H1 (cell line): ENCODE data around the gene GPR39. TPM values are rescaled to one million over a fixed set of nuclear protein-coding genes. Genes with fewer than 3 reads are reported as not detected.

Experiments used
- CTCF ChIA-PET: fragments of 300-600 bp; sonication (Branson Sonifier 250); formaldehyde crosslinking; loops from one replicate; lab custom pipeline; 2021; ENCODE audit not compliant: partially characterized antibody; lab: Charles Lee
- POLR2A ChIA-PET: fragments of 300-600 bp; sonication (Branson Sonifier 250); formaldehyde crosslinking; loops from one replicate; lab custom pipeline; 2021; ENCODE audit warnings: inconsistent platforms; ENCODE audit not compliant: partially characterized antibody; lab: Charles Lee
- DNase-seq, 2 experiments: peaks; one replicate each; pipeline versions ENCODE4 v3.0.0 to v3.0.0-alpha.2; 2010 to 2022; ENCODE audit warnings: low spot score in 2 of 2, low read depth in 1 of 2, mixed read lengths in 1 of 2
- FAIRE-seq: peaks from 2 replicates; lab custom pipeline; 2011; peaks lifted over from hg19 to GRCh38; lab: Jason Lieb, UNC
- H2AFZ ChIP-seq: 2 replicates; pipeline ENCODE4 v1.8.1; 2012; ENCODE audit warnings: low read length, inconsistent platforms
- H2AK5ac ChIP-seq: 2 replicates; pipeline ENCODE4 v1.6.1; 2013; ENCODE audit warnings: low read depth, low read length
- H2BK120ac ChIP-seq: replicated peaks from 2 replicates; pipeline ENCODE3; 2013; ENCODE audit warnings: low read depth, low read length, inconsistent platforms
- H2BK12ac ChIP-seq: 2 replicates; pipeline ENCODE4 v1.6.1; 2013; ENCODE audit warnings: low read depth, low read length
- H2BK15ac ChIP-seq: 2 replicates; pipeline ENCODE4 v1.6.1; 2013; ENCODE audit warnings: low read length
- H2BK20ac ChIP-seq: 2 replicates; pipeline ENCODE4 v1.6.1; 2013; ENCODE audit warnings: low read length
- H2BK5ac ChIP-seq: 2 replicates; pipeline ENCODE4 v1.6.1; 2013; ENCODE audit warnings: low read depth, low read length
- H3K14ac ChIP-seq: 2 replicates; pipeline ENCODE4 v1.6.1; 2013; ENCODE audit warnings: inconsistent platforms; ENCODE audit not compliant: insufficient read length
- H3K18ac ChIP-seq: 2 replicates; pipeline ENCODE4 v1.6.1; 2013; ENCODE audit warnings: low read length; ENCODE audit errors: extremely low read depth
- H3K23ac ChIP-seq: 2 replicates; pipeline ENCODE4 v1.6.1; 2013; ENCODE audit warnings: inconsistent platforms; ENCODE audit not compliant: insufficient read length
- H3K23me2 ChIP-seq: 2 replicates; pipeline ENCODE4 v1.6.1; 2013; ENCODE audit warnings: low read depth, low read length
- H3K27ac ChIP-seq: 2 replicates; pipeline ENCODE4 v1.6.1; 2011; ENCODE audit warnings: low read depth, low read length, inconsistent platforms
- H3K27me3 ChIP-seq, 4 experiments: replicated peaks in 1 of 4; 1 replicate in 1 of 4; 2 replicates in 3 of 4; pipeline versions ENCODE4 v1.6.1 to v1.8.1; 2011 to 2013; ENCODE audit warnings: low read length in 3 of 4, mild to moderate bottlenecking in 3 of 4, inconsistent platforms in 2 of 4, mixed read lengths in 2 of 4, moderate library complexity in 1 of 4; ENCODE audit not compliant: control insufficient read depth in 3 of 4, insufficient read depth in 3 of 4; ENCODE audit errors: extremely low read depth in 1 of 4
- H3K36me3 ChIP-seq, 4 experiments: 2 replicates each; pipeline versions ENCODE4 v1.6.1 to v1.8.1; 2011 to 2013; ENCODE audit warnings: mild to moderate bottlenecking in 4 of 4, low read length in 3 of 4, moderate library complexity in 2 of 4, control low read depth in 1 of 4, inconsistent platforms in 1 of 4; ENCODE audit not compliant: insufficient read depth in 4 of 4, control insufficient read depth in 2 of 4
- H3K4ac ChIP-seq: replicated peaks from 2 replicates; pipeline ENCODE3; 2013; ENCODE audit warnings: low read length, low read depth, mixed read lengths, inconsistent platforms; ENCODE audit not compliant: insufficient read length
- H3K4me1 ChIP-seq, 4 experiments: replicated peaks in 1 of 4; 1 replicate in 1 of 4; 2 replicates in 3 of 4; pipeline versions ENCODE4 v1.6.1 to v1.8.1; 2011 to 2013; ENCODE audit warnings: low read length in 3 of 4, inconsistent platforms in 2 of 4, mixed read lengths in 1 of 4; ENCODE audit not compliant: insufficient read depth in 4 of 4, control insufficient read depth in 3 of 4
- H3K4me2 ChIP-seq, 2 experiments: 2 replicates each; pipeline versions ENCODE4 v1.6.1 to v1.8.1; 2011 to 2013; ENCODE audit warnings: low read depth in 2 of 2, low read length in 2 of 2, control low read depth in 1 of 2, inconsistent platforms in 1 of 2, mild to moderate bottlenecking in 1 of 2; ENCODE audit not compliant: insufficient read depth in 1 of 2
- H3K4me3 ChIP-seq, 4 experiments: fragments of 200-600, 300-600 bp in 1 of 4; sonication (generic), shearing (Covaris generic), sonication (Bioruptor Twin) in 1 of 4; 2 replicates each; pipeline versions ENCODE4 v1.5.1 to v1.8.1; 2011 to 2016; ENCODE audit warnings: low read length in 4 of 4, low read depth in 3 of 4, control low read depth in 2 of 4, inconsistent platforms in 2 of 4, mild to moderate bottlenecking in 2 of 4, mixed read lengths in 1 of 4, moderate library complexity in 1 of 4; ENCODE audit not compliant: insufficient read depth in 2 of 4; ENCODE audit errors: extremely low read depth in 1 of 4
- H3K56ac ChIP-seq: replicated peaks from 2 replicates; pipeline ENCODE3; 2013; ENCODE audit warnings: low read depth, mild to moderate bottlenecking, mixed read lengths, low read length, inconsistent platforms; ENCODE audit not compliant: insufficient read length
- H3K79me1 ChIP-seq: 2 replicates; pipeline ENCODE4 v1.6.1; 2013; ENCODE audit warnings: low read depth, low read length, control low read depth
- H3K79me2 ChIP-seq, 2 experiments: 2 replicates each; pipeline versions ENCODE4 v1.6.1 to v1.8.1; 2012 to 2013; ENCODE audit warnings: low read length in 2 of 2, mild to moderate bottlenecking in 2 of 2, inconsistent platforms in 1 of 2; ENCODE audit not compliant: insufficient read depth in 2 of 2, control insufficient read depth in 1 of 2
- H3K9ac ChIP-seq, 4 experiments: replicated peaks in 1 of 4; 1 replicate in 1 of 4; 2 replicates in 3 of 4; pipeline versions ENCODE4 v1.6.1 to v1.8.1; 2011 to 2013; ENCODE audit warnings: low read depth in 3 of 4, low read length in 3 of 4, control low read depth in 2 of 4, mild to moderate bottlenecking in 2 of 4, moderate library complexity in 2 of 4, inconsistent platforms in 1 of 4; ENCODE audit errors: extremely low read depth in 1 of 4
- H3K9me3 ChIP-seq, 2 experiments: 2 replicates each; pipeline versions ENCODE4 v1.6.1 to v1.8.1; 2012 to 2013; ENCODE audit warnings: mild to moderate bottlenecking in 2 of 2, moderate library complexity in 2 of 2, control low read depth in 1 of 2, inconsistent platforms in 1 of 2, low read depth in 1 of 2, low read length in 1 of 2, mixed read lengths in 1 of 2; ENCODE audit not compliant: insufficient read depth in 2 of 2
- H4K20me1 ChIP-seq, 2 experiments: replicated peaks in 1 of 2; 2 replicates each; pipeline versions ENCODE3 to v1.8.1; 2011 to 2013; ENCODE audit warnings: inconsistent platforms in 2 of 2, low read length in 2 of 2, mild to moderate bottlenecking in 1 of 2; ENCODE audit not compliant: insufficient read depth in 2 of 2, control insufficient read depth in 1 of 2
- H4K5ac ChIP-seq: 2 replicates; pipeline ENCODE4 v1.6.1; 2013; ENCODE audit warnings: low read length, low read depth, mixed read lengths, inconsistent platforms; ENCODE audit not compliant: insufficient read length
- H4K8ac ChIP-seq: 2 replicates; pipeline ENCODE4 v1.8.0; 2013; ENCODE audit warnings: mild to moderate bottlenecking, moderate library complexity, low read length, inconsistent platforms; ENCODE audit not compliant: insufficient read depth; ENCODE audit errors: extremely low read depth
- H4K91ac ChIP-seq: replicated peaks from 2 replicates; pipeline ENCODE3; 2013; ENCODE audit warnings: low read length, mixed read lengths, inconsistent platforms; ENCODE audit not compliant: insufficient read length
- CHD2 ChIP-seq: IDR thresholded peaks from 2 replicates; pipeline ENCODE4 v1.6.1; 2012; ENCODE audit warnings: low read length, improper control_type of control experiment
- JUND ChIP-seq: IDR thresholded peaks from 2 replicates; pipeline ENCODE4 v1.6.1; 2011; ENCODE audit warnings: mild to moderate bottlenecking, improper control_type of control experiment, low read length
- NANOG ChIP-seq: IDR thresholded peaks from 2 replicates; pipeline ENCODE4 v1.6.1; 2011; ENCODE audit warnings: low read length, low read depth, mild to moderate bottlenecking, inconsistent platforms; ENCODE audit not compliant: insufficient read depth, poor library complexity, severe bottlenecking
- NRF1 ChIP-seq: IDR thresholded peaks from 2 replicates; pipeline ENCODE4 v1.6.1; 2011; ENCODE audit warnings: mild to moderate bottlenecking, low read depth, low read length, improper control_type of control experiment
- RAD21 ChIP-seq, 2 experiments: IDR thresholded peaks in 1 of 2; conservative IDR thresholded peaks in 1 of 2; 2 replicates each; pipeline ENCODE4 v1.6.1; 2011; ENCODE audit warnings: low read depth in 2 of 2, low read length in 2 of 2, improper control_type of control experiment in 1 of 2, inconsistent platforms in 1 of 2, mild to moderate bottlenecking in 1 of 2, moderate library complexity in 1 of 2
- RFX5 ChIP-seq: IDR thresholded peaks from 2 replicates; pipeline ENCODE4 v1.6.1; 2011; ENCODE audit warnings: low read depth, low read length, improper control_type of control experiment, borderline replicate concordance
- RNF2 ChIP-seq: fragments of 200-900, 300-1000 bp; sonication (generic); IDR thresholded peaks from 2 replicates; pipeline ENCODE4 v1.7.1; 2016; ENCODE audit warnings: borderline replicate concordance, low read depth, mild to moderate bottlenecking, antibody characterized with exemption, low read length; ENCODE audit not compliant: poor library complexity, severe bottlenecking; ENCODE audit errors: missing control alignments
- SP1 ChIP-seq: IDR thresholded peaks from 2 replicates; pipeline ENCODE4 v1.6.1; 2011; ENCODE audit warnings: low read depth, low read length
- TEAD4 ChIP-seq: IDR thresholded peaks from 2 replicates; pipeline ENCODE4 v1.6.1; 2012; ENCODE audit warnings: low read depth, low read length, inconsistent platforms, mixed read lengths
- YY1 ChIP-seq: IDR thresholded peaks from 2 replicates; pipeline ENCODE4 v1.6.1; 2011; ENCODE audit warnings: low read depth, mild to moderate bottlenecking, low read length
- ZNF274 ChIP-seq: IDR thresholded peaks from 2 replicates; pipeline ENCODE4 v1.7.0; 2012; ENCODE audit warnings: low read length, borderline replicate concordance; ENCODE audit errors: extremely low read depth
- WGBS, 2 experiments: shearing (Covaris generic) in 1 of 2; methylation state at CpG; one replicate each; pipeline versions ENCODE4 v1.1.6 to v1.1.7; 2013 to 2015; ENCODE audit warnings: low lambda C conversion rate in 2 of 2, mixed read lengths in 2 of 2, inconsistent platforms in 1 of 2, low coverage in 1 of 2, missing lambda C conversion rate in 1 of 2; ENCODE audit not compliant: insufficient replicate concordance in 2 of 2, insufficient coverage in 1 of 2, insufficient read length in 1 of 2; ENCODE audit errors: extremely low coverage in 1 of 2, missing lambda C conversion rate in 1 of 2; 5-methylcytosine and 5-hydroxymethylcytosine counted together
- polyA plus RNA-seq, 7 experiments: library from polyadenylated mRNA; depleted of rRNA in 3 of 7; stranded (reverse) in 5 of 7; unstranded in 2 of 7; fragments of >200 nt in 5 of 7; fragments of 200-250 nt in 2 of 7; gene quantifications; 1 replicate in 5 of 7; 2 replicates in 1 of 7; 4 replicates in 1 of 7; pipeline versions ENCODE4 v1.2.1 to v1.2.3, GENCODE V29; 2011 to 2013; ENCODE audit warnings: missing spikeins in 2 of 7, mixed read lengths in 2 of 7
- total RNA-seq: library from RNA; stranded (reverse); fragmentation: NEBNext Ultra II Directional; extraction: Animal tissue kit (Norgen Biotek cat#: 25700); gene quantifications from 2 replicates; pipeline ENCODE4 v1.2.1, GENCODE V29; 2021
- TF ChIP-seq, protein P1 (sequence below): IDR thresholded peaks from 2 replicates; pipeline ENCODE4 v1.6.1; 2012; ENCODE audit warnings: inconsistent platforms

GPR39 gene
- total and polyA plus RNA-seq, 2 of the 8 experiments (the other 6 are each of a cell fraction or from before 2014, with no cell fraction given), result 0.63 to 2.7 TPM

DNA sequence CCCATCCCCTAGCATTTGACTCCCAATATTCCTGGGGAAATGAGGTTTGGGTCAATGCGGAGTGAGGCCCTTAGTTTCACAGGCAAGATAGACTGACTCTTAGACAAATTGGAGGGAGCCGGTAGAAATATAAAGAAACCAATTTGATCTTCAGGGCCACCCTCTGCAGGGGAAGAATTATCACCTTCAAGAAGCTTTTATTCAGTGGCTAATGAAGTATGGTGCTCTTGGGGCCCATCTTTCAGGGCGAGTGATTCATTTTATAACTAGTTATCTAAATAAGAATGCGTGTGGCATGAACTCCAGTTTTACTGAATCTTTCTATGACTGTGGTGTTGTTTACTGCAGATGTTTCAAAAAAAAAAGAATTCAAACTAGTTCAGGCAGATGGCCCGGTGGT, 165.0 kb downstream of the GPR39 start:
- CTCF ChIA-PET, result interaction anchor here (1.1 kb wide), 2 partner anchors 14 to 88 kb away, joined by 3 read pairs; no protein-coding TSS in a partner anchor
- Histone ChIP-seq H3K79me1 (no peaks in the 10 kb centered on the region), H3K27ac (no peak overlapping the region)

More for the DNA sequence above, 165.0 kb downstream of the GPR39 start:
- Histone ChIP-seq H3K9ac (no peak overlapping the region), H2BK15ac (no peak overlapping the region), H3K4me3 (no peak overlapping the region), H3K36me3 (no peaks in the 10 kb centered on the region), H3K23ac (no peak overlapping the region), H3K14ac (no peak overlapping the region), H4K5ac (no peak overlapping the region), H3K18ac (no peak overlapping the region), H3K4ac (no peak overlapping the region), H2BK120ac (no peak overlapping the region), H4K91ac (no peak overlapping the region), H2AFZ (no peak overlapping the region), H4K8ac (no peak overlapping the region), H3K4me2 (no peak overlapping the region), H3K4me1 (peaks cover 4 to 13% (median 7%) of the 10 kb centered on the region in 4 experiments), H3K79me2 (no peaks in the 10 kb centered on the region), H2BK20ac (no peak overlapping the region), H3K9me3 (no peaks in the 10 kb centered on the region), H2AK5ac (no peak overlapping the region), H3K27me3 (no peaks in the 10 kb centered on the region), H2BK12ac (no peak overlapping the region), H2BK5ac (no peak overlapping the region), H3K23me2 (no peaks in the 10 kb centered on the region), H4K20me1 (no peaks in the 10 kb centered on the region), H3K56ac (no peak overlapping the region)
- DNase-seq (peak in 1 of 2 experiments; percentile 24), FAIRE-seq (no peak)
- TF ChIP-seq, protein P1, sequence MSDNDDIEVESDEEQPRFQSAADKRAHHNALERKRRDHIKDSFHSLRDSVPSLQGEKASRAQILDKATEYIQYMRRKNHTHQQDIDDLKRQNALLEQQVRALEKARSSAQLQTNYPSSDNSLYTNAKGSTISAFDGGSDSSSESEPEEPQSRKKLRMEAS, result no peak
- TF ChIP-seq RFX5 (no peak), NRF1 (no peak), RNF2 (no peak), YY1 (no peak), JUND (no peak), CHD2 (no peak), RAD21 (IDR thresholded peaks at IDR 0.05 in 1 of 2, conservative IDR thresholded peaks at IDR 0.05 in 1 of 2; ENCODE audit: low read depth in 2 of 2, low read length in 2 of 2) (no peak), TEAD4 (no peak), SP1 (no peak), NANOG (no peak), ZNF274 (no peak)
- POLR2A ChIA-PET, result no interaction called here
- 69% methylated on average over 5 of the region's 5 CpGs; no CpG with 5 or more reads in 1 of the 2 experiments for WGBS, 2 experiments
